ENCODE results near the gene INSYN1.
"Not testable (repeated sequence)": the region's sequence is repeated elsewhere in the genome, so short reads cannot be mapped to it uniquely, and the experiment has no call there.

Gene INSYN1

GRCh38 chr15:73753250-73754130, at the start of gene INSYN1:
Gene INSYN1 (minus strand): TSS chr15:73753351. CDS start chr15:73751130, 2,221 bp downstream.
- DNase-seq (ENCODE audit: low spot score): no peak

- peak; percentile 63 for DNase-seq (ENCODE audit: low spot score)
These were observed 49.4 kb upstream of the INSYN1 start for GRCh38 chr15:73802431-73803041.

GRCh38 chr15:73800662-73801345, 47.7 kb upstream of the INSYN1 start:
- peak; percentile 62 for DNase-seq (ENCODE audit: low spot score)

GRCh38 chr15:73799466-73799865, 46.3 kb upstream of the INSYN1 start:
- no peak for DNase-seq (ENCODE audit: low spot score)

- DNase-seq (ENCODE audit: low spot score): no peak
These were observed 44.4 kb upstream of the INSYN1 start for GRCh38 chr15:73797366-73798158.

GRCh38 chr15:73796331-73796831, 43.2 kb upstream of the INSYN1 start:
- no peak for DNase-seq (ENCODE audit: low spot score)

- no peak for DNase-seq (ENCODE audit: low spot score)
These were observed 41.4 kb upstream of the INSYN1 start for GRCh38 chr15:73794443-73795133.

GRCh38 chr15:73792899-73793541, 39.9 kb upstream of the INSYN1 start:
- not testable (repeated sequence) for DNase-seq (ENCODE audit: low spot score)

GRCh38 chr15:73792415-73792814, 39.3 kb upstream of the INSYN1 start:
- DNase-seq (ENCODE audit: low spot score): no peak

- DNase-seq (ENCODE audit: low spot score): no peak
These were observed 36.5 kb upstream of the INSYN1 start for GRCh38 chr15:73789521-73790240.

- DNase-seq (ENCODE audit: low spot score): no peak
These were observed 34.5 kb upstream of the INSYN1 start for GRCh38 chr15:73787621-73788020.

GRCh38 chr15:73786538-73786937, 33.4 kb upstream of the INSYN1 start:
- peak; percentile 64 for DNase-seq (ENCODE audit: low spot score)

- peak; percentile 31 for DNase-seq (ENCODE audit: low spot score)
These were observed 32.3 kb upstream of the INSYN1 start for GRCh38 chr15:73785256-73786014.

- no peak for DNase-seq (ENCODE audit: low spot score)
These were observed 31.1 kb upstream of the INSYN1 start for GRCh38 chr15:73784291-73784690.

- no peak for DNase-seq (ENCODE audit: low spot score)
These were observed 29.3 kb upstream of the INSYN1 start for GRCh38 chr15:73782344-73782959.

- no peak for DNase-seq (ENCODE audit: low spot score)
These were observed 28.1 kb upstream of the INSYN1 start for GRCh38 chr15:73781038-73781925.

- DNase-seq (ENCODE audit: low spot score): no peak
These were observed 26.8 kb upstream of the INSYN1 start for GRCh38 chr15:73779974-73780373.

GRCh38 chr15:73777741-73778140, 24.6 kb upstream of the INSYN1 start:
- no peak for DNase-seq (ENCODE audit: low spot score)
